Stimulated activated CD4-positive, alpha-beta T cell treated with anti-CD3 and anti-CD28 coated beads, Interleukin-1b, Interleukin-23, amount 100 ng/mL, for 1 hour (primary cell): ENCODE results near the gene PPIL4.
A peak's percentile ranks its signal among the peaks of the same experiment; 100 is the strongest.

ENCODE experiments used
- DNase-seq, 2 donors: peaks; one replicate each; pipeline ENCODE4 v3.0.0-alpha.2; 2020; ENCODE audit warnings: low read depth in 2 of 2

PPIL4 gene, protein sequence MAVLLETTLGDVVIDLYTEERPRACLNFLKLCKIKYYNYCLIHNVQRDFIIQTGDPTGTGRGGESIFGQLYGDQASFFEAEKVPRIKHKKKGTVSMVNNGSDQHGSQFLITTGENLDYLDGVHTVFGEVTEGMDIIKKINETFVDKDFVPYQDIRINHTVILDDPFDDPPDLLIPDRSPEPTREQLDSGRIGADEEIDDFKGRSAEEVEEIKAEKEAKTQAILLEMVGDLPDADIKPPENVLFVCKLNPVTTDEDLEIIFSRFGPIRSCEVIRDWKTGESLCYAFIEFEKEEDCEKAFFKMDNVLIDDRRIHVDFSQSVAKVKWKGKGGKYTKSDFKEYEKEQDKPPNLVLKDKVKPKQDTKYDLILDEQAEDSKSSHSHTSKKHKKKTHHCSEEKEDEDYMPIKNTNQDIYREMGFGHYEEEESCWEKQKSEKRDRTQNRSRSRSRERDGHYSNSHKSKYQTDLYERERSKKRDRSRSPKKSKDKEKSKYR

DNA sequence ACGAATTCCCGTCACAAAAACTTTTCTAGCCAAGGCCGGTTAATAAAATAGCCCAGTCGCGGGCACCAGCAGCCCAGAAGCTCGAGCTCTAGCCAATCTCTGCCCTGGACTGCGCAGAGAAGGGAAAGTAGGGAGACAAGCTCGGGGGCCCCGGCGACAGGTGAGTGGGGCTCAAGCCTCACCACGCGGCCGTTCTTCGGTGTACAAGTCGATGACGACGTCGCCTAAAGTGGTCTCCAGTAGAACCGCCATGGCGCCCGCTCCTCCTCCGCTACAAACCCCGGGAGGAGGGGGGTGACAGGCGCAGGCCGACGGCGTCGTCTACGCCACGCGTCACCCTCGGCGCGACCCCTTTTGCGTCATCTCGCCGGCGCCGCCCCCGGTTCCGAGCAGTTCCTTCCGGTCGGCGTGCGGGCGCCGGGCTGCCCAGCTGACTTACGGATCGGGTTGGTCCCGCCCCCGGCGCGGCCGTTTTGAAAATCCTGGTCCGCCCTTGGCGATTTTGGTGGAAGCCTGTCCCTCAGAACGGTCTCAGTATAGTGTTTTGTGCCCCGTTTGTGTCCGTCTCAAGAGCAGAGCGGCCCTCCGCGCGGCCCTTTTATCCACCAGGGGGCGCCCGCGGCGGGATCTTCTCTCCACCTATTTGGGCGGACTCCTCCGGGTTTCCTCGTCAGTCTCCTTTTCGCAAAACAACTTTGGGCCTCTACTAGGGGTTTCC, at the start of gene PPIL4:
Gene PPIL4 (minus strand): TSS at position 290 of the 718 bp plus-strand sequence. CDS start 38 bp downstream, at position 252.
- DNase-seq: peak; percentile 86 to 92

DNA sequence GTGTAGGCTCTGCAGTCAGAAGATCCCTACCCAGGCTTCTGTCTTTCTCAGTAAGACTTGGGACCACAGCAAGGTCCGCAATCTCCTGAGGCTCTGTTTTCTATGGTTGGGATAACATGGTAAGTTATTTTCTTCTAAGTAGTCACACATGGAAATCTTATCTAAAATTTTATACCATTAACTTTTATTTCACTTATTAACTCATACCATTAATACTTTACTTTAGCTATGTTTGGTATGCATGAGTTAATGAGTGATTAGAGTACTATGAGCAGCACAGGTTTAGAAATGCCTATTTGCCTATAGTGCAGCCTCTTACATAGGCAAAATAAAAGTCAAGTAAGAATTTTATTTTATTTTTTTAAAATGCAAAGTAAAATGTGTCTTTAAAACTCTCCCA, 47.6 kb upstream of the PPIL4 start:
- DNase-seq: no peak

DNA sequence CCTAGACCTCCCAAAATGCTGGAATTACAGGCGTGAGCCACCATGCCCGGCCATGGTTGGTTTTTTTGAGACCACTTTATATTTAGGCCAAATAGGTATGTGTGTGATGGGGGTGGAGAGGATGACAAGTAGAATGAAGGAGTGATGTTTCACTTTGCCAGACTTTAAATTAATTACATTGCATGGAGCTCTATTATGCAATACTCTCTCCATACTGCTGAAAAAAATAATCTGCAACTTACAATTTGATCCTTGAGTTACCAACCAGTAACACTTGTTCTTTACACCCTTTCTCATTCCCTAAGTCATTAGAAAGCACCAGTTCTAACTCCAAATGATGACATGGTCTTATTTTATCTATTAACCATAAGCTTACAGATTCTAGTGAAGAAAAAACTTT, 47.1 kb upstream of the PPIL4 start:
- DNase-seq: no peak

DNA sequence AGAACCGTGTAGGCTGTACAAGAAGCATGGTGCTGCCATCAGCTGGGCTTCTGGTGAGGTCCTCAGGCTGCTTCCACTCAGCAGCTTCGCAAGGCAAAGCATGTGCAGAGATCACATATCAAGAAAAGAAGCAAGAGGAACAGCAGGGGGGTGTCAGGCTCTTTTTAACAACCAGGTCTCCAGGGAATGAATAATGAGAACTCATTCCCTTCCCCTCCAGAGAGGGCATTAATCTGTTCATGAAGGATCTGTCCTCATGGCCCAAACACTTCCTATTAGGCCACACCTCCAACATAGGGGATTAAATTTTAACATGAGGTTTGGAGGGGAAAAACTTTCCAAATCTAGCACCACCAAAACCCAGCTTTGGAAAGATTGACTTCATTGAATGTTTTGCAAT, 40.3 kb upstream of the PPIL4 start:
- no peak for DNase-seq

DNA sequence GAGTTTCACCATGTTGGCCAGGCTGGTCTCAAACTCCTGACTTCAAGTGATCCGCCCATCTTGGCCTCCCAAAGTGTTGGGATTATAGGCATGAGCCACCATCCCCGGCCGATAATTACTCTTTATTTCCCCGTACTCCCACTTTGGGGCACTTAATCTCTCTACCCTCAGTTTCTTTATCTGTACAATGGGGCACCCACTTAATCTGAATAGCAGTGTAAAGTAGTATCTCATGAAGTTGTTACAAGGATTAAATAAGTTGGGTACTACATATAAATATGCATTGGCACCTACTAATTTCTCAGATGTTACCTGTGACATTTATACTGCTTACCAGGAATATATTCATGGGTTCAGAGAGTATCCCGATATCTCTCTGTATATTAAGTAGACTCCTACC, 35.5 kb upstream of the PPIL4 start:
- DNase-seq: no peak

DNA sequence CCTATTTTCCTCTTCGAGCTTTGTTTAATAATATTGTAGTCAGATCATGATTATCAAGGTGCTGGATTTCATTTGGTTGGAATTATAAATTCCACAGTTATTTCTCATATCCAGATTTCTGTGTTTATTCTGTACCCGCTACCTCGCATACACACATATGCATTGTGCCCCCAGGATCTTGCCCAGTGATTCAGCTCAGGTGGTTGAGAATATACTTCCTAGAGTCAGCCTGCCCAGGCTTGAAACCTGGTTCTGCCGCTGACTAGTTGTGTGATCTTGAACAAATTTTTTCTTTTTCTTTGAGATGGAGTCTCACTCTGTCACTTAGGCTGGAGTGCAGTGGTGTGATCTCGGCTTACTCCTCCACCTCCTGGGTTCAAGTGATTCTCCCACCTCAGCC, 35.0 kb upstream of the PPIL4 start:
- no peak for DNase-seq

DNA sequence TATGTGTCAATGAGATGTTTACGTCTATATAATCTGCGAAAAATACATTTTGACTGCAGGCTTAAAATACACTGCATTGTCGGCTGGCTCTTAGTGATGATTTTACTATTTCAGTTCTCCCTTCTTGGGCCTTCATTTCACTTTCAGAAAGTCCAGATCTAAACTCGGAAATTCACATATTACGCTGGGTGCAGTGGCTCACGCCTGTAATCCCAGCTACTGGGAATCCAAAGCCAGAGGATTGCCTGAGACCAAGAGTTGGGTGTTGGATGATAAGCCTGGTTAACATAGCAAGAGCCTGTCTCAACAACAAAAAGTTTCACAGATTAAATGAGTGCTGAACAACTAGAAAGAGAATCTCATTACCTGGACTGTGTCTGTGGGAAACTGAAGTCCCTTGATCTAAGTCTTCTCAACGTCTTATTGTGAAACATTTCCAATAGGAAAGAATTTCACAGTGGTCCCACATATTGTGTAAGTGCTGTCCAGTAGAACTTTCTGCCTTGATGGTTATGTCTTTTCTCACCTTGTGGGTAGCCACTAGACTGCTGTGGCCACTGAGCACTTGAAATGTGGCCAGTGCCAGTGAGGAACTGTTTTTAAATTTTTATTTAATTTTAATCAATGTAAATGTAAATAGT, 22.2 kb upstream of the PPIL4 start:
- no peak for DNase-seq

DNA sequence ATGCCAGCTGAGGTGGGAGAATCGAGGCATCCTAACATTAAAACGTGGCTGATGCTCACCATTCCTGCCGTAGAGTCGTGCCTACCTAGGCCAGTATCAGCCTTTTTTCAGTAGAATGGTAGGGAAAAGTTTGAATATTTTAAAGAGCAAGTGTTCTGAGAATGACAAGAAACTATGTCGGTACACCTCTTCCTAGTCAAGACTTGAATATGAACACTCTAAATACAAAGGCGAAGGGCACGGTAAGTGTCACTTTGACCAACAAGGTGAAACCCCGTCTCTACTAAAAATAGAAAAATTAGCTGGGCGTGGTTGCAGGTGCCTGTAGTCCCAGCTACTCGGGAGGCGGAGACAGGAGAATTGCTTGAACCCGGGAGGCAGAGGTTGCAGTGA, 21.3 kb upstream of the PPIL4 start:
- no peak for DNase-seq

DNA sequence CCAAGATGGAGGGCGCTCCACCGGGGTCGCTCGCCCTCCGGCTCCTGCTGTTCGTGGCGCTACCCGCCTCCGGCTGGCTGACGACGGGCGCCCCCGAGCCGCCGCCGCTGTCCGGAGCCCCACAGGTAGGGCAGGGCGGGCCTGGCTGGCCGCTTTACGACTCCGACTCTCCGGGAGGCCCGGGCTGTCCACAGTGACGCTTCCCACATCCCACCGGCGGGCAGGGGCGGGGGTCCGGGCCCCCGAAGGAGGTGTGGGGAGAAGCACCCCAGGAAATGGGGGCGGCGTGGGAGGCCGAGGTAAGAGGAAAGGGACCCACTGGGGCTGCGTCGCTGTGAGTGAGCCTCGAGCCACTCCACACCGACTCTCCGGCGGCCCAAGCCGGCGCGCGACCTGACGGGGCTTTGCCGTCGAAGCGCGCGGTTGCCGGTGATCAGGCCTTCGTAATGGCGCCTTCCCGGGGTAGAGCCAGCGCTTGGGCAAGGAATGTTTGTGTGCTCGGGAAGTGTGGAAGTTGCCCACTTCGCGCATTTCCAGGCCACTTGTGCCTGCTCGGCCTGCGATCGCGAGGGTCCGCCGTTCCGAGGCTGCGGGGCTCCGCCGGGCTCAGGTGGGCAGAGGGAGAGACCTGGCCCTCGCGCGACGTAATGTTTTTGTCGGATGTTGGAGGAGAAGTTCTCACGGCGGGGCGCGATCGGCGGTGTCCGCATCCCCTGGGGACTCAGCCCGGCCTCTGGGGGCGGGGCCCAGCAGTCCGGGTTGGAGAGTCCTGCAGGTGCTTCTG, 20.8 kb upstream of the PPIL4 start:
- peak in 1 of 2 donors; percentile 32 for DNase-seq

DNA sequence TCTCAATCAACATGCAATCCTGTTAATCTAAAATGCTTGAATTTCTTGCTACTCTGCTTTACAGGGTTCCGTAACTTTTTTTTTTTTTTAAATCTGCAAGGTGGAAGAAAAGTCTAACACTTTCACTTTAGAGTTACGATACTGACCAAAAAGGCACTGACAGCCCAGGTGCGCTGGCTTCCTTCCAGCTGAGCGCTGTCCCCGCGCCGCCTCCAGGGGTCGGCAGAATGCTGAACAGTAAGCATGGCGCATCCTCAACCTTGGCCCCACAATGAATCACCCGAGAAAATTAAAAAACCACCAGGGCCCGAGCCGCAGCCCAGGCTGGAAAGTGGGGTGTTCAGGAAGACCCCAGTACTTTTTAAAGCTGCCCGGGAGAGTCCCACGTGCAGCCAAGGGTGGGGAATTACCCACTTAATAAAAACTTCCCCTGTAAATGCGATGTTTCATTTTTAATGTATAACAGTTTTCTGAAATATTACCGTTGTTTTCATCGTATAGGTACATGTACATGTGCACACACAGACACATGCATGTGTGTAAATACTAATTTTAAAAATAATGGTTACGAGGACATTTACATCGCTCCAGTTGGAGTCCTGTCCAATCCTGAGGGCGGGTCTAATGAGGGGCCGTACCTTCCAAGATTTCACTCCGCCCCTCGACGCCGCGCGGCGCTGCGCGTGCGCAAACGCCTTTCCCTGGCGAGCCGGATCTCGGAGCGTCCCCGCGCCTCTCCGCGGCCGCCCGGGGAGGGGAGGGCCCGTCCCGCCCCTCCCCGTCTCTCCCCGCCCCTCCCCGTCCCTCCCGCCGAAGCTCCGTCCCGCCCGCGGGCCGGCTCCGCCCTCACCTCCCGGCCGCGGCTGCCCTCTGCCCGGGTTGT, 19.9 kb upstream of the PPIL4 start, which contains the start of gene GINM1:
Gene GINM1 (plus strand): TSS at position 849 of the 883 bp plus-strand sequence. CDS start 40 bp downstream, outside the sequence.
- peak; percentile 89 to 91 for DNase-seq

DNA sequence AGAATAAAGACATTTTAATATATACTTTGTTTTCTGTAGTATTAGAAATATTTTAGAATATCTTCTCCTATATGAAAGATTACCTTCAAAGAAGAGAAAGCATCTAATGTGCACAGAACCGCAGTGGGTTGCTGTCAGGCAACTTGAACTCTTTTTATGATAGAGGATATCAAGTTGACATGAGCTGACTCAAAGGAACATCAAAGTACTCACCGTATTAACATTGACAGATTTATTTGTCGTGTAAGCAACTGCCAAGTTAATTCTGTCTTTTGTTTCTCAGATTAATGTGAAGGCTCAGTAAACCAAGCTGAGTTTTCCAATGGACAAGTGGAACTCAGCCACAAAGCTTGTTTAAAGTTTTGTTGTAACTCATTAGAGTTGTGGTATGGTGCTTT, 18.1 kb upstream of the PPIL4 start:
- no peak for DNase-seq

DNA sequence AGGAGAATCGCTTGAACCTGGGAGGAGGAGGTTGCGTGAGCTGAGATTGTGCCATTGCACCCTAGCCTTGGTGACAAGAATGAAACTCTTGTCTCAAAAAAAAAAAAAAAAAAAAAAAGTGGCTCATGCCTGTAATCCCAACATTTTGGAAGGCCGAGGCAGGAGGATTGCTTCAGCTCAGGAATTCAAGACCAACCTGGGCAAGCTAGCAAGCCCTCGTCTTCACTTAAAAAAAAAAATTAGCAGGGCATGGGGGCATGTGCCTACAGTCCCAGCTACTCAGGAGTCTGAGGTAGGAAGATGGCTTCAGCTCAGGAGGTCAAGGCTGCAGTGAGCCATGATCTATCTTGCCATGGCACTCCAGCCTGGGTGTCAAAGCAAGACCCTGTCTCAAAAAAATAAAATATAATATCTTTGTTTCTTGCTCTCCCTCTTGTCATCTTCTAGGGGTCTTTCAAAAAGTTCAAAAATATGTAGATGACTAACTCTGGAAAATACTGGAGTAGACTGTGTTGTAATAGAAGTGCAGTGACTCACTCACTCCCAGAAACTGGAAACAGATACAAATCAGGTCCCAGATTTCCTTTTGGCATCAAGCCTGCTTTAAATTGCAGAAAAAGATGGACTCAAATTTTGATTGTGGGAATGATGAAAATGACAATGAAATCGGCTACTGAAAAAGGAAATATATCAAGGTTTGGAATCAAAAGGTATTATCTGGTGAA, 17.5 kb upstream of the PPIL4 start:
- no peak for DNase-seq

DNA sequence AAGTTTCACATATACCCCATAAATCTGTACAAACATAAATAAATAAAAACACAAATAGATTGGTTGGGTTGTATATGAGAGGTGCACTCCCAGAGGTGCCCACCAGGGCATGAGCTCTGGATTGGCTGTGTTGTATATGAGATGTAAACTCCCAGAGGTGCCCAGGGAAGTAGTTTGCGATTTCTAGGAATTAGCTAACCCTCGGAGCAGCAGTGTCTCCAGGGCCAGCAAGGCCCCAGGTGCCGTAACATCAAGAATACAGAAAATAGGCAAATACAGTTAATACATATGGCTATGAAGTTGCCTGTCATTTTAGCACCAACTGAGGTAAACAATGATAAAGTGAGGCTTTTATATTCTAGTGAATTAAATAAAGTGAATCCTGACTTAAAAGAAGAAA, 14.9 kb upstream of the PPIL4 start:
- no peak for DNase-seq

DNA sequence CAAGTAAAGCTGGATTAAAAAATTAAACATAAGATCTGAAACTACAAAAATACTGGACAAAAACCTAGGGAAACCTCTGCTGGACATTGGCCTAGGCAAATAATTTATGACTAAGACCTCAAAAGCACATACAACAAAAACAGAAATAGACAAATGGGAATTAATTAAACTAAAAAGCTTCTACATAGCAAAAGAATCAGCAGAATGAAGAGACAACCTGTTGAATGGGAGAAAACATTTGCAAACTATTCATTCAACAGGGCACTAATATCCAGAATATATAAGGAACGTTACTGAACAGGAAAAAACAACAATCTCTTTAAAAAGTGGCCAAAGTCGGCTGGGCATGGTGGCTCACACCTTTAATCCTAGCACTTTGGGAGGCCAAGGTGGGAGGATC, 13.5 kb upstream of the PPIL4 start:
- DNase-seq: no peak

DNA sequence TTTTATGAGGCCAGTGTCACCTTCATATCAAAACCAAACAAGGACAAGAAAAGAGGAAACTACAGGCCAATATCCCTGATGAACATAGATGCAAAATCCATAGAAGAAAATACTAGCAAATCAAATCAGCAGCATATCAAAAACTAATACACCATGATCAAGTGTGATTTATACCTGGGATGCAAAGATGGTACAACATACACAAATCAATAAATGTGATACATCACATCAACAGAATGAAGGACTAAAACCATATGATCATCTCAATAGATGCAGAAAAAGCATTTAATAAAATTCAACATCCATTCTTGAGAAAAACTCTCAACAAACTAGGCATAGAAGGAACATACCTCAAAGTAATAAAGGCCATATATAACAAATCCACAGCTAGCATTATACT, 12.2 kb upstream of the PPIL4 start:
- DNase-seq: no peak

DNA sequence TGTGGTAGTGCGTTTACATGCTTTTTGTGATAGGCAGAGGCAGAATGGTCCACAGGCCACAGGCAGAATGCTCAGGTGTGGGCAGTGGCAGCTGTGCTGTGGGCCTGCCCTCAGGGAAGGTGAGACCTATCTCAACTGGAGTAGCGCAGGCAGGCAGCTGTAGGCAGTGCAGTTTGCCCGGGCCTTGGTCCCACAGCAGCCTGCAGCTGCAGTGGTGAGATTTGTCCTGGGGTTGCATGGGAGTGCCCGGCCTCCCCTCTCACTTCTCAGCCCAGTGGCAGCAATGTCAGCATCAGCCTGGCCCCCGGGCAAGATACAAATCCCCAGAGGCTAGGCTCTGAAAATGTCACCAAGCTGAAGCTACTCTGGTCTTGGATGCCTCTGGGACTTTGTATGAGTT, 6.1 kb upstream of the PPIL4 start:
- DNase-seq: no peak

DNA sequence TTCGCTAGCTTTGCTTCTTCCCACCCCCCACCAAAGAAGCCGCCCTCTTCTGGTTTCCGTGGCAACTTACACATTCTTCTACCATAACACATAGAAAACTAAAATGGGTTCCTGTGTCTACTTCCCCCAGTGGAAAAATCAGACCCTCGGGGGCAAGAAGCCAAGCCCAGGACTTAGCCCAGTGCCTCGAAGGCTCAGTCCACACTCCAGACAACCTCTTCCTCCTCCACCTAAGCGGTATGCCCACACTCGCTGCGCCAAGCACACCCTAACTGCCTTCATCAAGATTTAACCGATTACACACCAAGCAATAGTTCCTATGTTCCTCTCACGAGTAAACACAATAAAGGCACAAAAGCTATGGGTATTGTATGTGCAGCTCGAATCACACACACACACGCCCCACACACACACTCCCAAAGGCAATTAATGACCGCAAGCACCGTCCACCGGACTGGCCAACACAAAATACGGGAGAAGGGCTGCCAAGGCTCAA, 537 bp downstream of the PPIL4 start:
- peak in 1 of 2 donors; percentile 17 for DNase-seq

DNA sequence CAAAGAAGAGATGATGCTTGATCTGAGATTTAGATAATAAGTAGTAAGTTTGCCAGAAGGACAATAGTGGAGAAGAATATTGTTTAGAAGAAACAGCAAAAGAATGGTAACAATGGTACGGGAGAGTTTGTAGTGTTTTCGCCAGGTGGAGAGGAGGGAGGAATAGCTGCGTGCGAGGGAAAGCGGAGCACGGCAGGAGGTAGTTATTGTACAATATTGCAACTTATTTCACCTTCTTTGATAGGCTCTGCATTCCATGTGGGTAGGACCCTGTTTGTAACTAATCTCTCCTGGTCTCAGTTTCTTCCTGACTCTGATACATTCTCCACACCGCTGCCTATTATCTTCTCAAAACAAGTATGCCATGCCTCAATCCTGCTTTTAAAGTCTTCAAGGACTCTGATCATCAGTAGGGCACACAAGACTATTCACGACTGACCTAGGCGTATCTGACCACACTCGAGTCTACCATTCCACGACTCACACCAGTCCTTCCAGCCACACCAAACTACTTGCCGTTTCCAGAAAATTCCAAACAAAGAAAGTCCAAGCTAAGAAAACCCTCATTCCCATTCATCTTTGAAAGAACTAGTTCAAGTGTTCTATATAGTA, 1.1 kb downstream of the PPIL4 start:
- no peak for DNase-seq

DNA sequence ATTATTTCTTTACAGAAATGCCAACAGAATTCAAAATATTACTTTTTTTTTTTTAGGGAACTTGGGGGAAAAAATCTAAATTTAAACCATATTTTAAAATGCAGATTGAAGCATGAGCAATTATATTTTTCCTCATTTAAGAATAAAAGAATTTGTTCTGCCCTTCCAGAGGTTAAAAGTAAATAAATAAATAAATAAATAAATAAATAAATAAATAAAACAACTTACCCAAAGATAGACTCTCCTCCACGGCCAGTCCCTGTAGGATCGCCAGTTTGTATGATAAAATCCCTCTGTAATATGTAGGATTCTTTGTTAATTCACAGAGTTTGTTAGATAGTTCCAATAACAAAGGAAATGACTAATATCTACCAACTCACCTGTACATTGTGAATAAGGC, 4.7 kb downstream of the PPIL4 start:
- no peak for DNase-seq
